Activated T-cell treated with anti-CD3 and anti-CD28 coated beads for 4 hours (primary cell): ENCODE results near the gene MAP3K12.
"Not testable (repeated sequence)": the region's sequence is repeated elsewhere in the genome, so short reads cannot be mapped to it uniquely, and the experiment has no call there.

Experiments used
- DNase-seq: peaks from one replicate; pipeline ENCODE4 v3.0.0-alpha.2; 2020

MAP3K12 gene

DNA sequence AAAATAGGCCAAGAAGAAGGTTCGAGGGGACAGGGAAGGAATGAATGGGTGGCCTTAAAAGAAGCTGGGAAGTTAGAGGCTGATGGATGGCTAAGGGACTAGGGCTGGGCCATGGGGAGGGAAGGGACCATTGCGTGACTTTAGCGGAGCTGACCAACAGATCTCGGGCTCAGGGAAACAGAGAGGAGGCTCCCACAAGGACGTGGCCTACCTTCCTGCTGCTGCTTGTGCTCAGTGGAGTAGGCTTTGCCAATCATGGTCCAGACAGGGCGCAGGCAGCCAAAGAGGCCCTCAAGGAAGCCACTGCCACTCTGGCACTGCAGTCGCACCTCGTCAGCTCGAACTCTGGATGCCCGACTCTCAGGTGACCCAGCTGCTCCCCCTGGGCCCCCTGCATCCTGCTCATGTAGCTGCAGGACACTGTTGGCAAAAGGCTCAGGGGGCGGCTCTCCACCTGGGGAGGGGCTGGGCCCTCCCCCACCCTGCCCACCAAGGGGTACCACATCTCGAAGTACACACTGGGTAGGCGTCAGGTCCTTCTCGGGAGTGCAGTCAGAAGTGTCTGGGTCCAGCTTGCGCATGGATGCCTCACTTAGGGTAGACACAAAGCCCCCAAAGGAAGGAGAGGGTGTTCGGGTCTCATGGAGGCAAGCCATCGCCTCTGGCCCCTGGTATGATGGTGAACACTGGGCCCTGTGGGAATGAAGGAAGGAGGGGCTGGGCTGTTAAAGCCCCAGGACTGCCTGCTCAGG, 12.3 kb downstream of the MAP3K12 start:
- no peak for DNase-seq

DNA sequence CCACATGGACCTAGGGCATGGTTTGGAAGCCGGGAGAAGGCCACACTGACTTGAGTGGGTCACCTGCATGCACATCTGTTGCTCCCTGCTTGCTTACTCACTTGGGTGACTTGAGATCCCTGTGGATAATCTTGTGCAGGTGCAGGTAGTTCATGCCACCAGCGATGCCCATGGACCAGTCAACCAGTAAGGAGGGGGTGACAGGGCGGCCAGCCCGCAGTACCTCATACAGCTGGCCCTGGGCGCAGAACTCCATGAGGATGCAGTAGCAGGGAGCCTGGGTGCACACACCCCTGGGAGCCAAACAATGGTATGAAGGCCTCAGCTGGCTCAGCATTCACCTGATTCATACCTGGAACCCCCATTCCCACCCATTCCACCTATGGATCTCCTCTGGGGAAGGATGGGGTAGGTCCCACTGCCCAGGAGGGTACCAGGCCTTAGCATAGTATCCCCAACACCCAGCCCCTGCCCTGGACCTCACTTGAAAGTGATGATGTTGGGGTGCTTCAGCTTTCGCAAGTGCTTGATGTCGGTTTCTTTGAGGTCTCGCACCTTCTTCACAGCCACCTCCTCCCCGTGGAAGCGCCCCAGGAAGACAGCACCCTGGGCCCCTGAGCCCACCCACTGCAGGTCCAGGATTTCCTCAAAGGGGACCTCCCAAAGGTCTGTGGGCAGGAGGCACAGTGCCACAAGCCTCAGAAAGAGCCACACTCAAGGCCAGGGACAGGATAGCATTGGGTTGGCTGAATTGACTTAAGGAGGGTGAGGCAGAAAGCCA, 13.1 kb downstream of the MAP3K12 start:
- DNase-seq, result no peak

DNA sequence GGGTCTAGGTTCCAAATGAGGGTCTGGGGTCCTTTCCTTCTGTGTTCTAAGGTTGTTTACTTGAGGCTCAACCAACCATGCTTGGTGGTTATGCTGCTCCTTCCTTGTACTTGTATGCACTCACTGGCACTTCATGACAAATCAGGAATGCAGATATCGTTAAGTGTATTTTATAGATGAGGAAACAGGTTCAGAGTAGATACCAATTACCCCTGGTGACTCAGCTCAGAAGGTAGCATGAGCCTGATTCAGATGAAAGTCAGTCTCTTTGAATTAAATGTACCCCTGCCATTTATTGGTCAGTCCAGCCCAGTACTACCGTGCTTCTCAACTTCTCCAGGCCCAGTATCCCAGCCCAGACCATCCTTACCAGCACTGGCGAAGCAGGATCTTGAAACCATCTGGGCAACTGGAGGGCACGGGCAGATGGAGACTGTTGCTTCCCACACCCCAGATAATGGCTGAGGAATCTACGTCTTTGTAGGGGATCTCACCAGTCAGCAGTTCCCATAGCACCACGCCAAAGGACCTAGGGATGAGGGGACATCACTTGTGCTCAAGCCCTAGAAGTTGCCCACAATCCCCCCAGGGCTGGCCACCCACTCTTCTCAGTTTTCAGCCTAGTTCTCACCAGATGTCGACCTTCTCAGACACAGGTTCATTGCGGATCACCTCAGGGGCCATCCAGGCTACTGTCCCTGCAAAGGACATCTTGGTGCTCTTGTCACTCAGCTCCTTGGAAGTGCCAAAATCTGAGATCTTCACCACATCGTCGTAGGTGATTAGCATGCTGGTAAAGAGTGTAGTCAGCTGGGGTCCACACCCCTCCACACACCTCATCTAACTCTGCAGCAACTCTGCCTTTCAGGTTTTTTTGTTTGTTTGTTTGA, 14.3 kb downstream of the MAP3K12 start:
- no peak for DNase-seq

DNA sequence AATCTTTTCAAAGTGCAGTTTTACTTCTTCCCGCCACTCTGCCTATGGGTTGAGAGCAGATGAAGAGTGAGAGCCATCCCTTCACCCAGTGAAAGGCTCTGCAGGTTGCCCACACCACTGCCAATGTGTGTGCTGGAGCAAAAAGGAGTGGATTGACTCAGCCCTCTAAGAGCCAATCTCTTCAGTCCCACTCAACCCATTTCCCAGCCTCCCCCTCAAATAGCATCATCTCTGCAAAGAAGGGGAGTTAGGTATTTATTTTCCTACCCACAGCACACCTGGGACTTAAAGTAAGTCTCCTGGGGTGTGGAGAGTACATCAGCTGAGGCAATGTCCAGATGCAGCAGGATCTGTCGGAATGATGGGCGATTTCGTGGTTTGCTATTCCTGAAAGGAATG, 15.3 kb downstream of the MAP3K12 start:
- DNase-seq, result no peak

DNA sequence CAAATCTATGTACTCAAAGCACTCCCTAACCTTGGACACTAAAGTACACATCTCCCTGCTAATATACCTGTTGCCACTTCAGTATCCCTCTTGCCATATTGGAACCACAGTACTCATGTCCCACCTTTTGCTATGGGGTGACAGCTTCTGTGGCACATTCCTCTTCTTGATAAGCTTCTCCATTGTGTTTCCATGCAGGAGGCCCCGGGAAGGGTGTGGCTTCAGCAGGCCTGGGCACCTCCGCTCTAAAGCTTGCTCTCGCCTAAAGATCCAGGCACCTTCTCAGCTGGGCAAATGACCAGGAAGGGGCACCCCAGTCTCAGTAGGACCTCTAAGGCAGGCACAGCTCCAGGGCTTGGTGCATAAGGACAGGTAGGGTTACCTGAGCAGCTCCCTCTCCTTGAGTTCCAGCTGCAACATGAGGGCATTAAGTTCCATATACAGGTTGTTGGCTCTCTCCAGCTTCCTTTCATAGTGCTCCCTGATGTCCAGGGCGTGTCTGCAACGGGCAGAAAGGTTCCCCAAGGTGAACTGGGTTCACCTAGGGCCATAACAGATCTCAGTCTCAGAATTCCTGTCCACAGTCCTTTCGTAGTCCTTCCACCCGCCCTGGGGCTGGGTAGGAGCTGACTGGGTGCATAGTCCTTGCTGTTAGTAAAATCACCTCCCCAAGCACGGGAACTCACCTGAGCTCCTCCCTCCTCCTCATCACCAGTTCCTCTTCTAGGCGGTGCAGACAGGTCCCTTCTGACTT, 15.9 kb downstream of the MAP3K12 start:
- no peak for DNase-seq

DNA sequence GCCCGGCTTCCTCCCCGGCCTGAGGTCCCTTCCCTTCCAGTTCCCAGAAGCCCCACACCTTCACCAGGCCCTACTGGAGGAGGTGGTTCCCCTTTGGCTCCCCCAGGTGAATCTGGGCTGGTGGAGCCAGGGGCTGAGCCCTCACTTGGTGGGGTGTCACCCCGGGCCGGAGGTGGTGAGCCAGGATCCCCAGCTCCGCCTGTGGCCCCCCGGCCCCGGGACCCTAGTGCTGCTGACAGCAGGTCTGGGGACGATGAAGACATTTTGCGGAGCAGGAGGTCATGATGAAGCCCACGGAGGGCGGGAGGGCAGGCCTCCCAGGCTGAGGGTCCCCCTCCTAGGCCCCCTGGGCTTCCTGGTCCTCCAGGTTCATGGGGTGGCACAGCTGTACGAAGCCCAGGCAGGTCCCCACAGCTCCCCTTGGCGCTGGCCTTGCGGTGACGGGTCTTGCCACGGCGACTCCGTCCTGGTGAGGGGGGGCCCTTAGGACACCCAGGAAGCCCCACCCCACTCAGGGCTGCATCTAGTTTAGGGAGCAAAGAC, 16.6 kb downstream of the MAP3K12 start:
- DNase-seq, result no peak

DNA sequence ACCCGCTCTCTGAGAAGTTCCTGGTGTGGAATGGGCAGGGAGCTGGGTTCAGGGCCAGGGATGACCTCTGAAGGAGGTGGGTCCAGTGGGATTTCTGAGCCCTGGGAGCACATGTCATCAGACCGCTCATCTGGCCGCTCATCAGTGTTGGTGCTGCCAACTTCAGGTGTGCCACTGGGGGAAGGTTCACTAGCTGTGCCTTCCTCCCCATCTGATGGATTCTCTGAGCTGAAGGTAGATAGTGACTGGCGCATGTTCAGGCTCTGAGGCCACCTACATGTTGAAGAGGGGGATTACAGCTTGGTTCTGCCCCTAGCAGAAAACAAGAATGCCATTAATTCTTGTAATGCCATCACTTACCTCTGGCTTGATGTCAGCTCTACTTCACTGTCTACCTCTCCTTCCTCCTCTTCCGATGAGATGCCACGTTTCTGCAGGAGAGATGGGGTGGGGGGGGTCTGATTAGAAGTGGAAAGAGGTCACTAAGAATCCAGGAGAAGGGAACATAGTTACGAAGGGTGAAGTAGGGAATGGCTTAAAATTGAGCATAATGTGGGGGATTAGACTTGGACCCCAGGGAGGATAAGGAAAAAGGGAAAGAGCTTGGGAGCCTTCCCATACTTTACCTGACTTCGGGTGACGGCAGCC, 17.2 kb downstream of the MAP3K12 start:
- DNase-seq, result no peak

DNA sequence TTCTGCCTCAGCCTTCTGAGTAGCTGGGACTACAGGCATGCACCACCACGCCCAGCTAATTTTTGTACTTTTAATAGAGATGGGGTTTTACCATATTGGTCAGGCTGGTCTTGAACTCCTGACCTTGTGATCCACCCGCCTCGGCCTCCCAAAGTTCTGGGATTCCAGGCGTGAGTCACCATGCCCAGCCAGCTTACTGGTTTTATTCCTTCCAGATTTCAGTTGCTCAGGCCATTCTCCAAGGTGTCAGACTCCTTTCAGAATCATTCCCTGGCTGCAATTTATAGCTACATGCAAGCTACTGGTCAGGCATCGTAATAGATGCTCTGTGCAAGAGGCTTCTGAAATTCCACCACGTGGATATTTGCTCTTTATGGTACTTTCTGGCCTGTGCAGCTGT, 17.8 kb downstream of the MAP3K12 start:
- DNase-seq, result not testable (repeated sequence)

DNA sequence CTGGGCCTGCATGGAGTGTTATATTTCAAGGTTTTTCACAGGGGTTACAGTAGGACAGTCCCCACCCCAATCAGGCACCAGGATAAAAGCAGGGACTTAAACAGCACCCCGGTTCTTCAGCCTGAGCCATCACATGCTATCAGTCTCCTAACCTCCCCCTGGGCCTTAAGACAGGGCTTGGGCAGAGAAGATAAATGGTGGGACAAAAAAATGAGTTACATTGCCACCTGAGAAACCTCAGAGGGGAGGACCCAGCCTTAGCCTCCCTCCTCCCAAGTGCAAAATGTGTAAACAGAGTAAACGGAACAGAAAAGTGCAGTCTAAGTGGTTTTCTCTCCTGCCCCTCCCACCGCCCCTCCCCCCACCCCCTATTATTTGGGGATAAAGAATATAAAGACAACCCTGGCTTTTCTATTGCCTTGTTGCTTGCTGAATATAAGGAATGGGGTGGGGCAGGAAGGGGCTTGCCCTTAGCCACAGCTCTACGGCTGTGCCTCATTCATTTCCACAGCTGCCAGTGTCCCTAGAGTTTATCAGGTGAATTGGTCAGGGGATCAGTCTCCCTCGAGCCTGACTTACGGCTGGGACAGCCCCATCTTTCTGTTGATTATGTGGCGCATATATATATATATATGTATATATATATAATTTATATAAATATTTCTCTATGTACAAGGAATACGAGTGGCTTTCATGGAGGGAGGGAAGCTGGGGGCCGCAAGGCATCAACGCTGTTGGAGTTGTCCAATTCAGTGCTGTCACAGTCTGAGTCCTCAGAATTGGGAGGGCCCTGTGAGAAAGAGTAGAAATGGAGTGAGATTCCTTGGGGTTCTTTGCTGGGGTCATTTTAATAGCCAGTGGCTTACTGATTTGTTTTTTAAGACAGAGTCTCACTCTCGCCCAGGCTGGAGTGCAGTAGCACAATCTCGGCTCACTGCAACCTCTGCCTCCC, 18.5 kb downstream of the MAP3K12 start:
- DNase-seq, result no peak

DNA sequence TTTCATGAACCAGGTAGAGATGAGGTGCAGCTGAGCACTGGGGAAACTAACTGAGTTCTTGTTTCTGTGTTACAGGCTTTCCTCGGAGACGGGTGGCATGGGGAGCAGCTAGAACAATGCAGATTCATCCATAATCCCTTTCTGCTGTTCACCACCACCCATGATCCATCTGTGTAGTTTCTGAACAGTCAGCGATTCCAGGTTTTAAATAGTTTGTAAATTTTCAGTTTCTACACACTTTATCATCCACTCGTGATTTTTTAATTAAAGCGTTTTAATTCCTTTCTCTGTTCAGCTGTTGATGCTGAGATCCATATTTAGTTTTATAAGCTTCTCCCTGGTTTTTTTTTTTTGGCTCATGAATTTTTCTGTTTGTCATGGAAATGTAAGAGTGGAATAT, 19.9 kb downstream of the MAP3K12 start:
- no peak for DNase-seq

DNA sequence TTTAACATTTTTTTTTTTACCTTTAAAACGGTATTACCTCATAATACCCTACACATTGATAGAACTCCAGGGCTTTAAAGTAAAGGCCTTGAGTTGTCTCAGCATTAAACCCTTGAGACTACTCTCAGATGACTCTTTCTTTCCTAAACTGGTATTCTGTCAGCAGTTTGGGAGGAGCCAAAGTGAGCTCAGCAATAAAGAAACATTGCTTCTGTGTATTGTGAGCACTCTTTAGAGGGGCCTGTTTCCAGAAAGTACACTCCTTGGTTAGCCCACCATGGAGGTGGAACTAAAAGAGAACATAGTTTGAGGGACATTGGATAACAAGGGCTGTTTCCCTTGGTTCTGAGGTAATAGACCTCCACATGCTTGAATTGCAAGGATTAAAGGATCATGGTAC, 20.4 kb downstream of the MAP3K12 start:
- no peak for DNase-seq

DNA sequence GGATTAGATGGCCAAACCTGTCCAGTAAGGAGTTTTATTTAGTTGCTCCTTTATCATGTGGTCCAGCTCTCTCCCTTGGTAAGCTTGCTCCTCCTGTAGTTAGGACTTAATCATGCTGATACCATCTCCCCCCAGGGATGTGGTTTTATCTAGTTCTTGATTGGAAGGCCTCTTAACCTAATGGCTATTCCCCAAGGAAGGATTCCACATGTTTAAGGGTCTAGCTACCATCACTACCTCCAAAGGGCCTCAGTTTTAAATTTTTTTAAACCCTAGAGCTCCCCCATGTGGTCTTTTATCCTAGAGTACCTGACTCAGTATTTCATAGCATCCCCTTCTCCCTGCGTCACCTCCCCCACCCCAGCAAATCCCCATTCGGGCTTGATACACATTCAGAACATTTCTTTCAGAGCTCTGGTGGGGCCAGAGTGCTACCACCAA, 22.5 kb downstream of the MAP3K12 start:
- no peak for DNase-seq

DNA sequence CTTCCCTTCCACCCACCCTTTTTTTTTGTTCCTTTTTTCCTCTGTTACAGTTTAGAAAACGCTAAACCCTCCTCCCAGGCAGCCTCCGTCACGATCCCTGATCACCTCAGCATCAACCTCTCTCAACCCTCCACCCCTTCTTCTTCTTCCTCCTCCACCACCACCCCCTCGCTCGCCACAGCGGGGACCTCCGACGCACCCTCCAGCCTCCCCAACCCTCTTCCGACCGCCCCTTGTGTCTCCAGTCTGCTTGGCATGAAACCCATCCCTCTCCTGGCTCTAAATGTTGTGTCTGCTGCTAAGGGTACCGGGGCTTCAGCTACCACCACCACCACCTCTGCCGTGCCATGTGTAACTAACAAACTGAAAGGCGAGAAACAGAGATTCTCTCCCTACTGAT, 24.4 kb downstream of the MAP3K12 start:
- no peak for DNase-seq

DNA sequence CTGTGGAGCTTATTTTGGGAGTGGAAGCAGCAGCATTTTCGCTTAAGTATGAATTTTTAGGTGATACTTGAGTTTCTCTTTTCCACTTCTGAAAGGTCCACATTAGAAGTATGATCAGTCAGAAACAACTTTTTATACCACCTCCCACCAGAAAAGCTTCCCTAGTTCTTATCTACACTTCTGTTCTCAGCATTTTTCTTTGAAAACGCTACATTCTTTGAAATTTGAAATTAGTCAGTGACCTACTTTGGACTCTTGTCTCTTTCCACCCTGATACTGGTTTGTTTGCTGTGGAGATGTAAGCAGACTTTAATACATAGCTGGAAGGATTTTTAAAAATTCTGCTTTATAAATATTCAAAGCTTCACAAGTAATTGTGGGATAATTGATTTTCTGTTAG, 25.2 kb downstream of the MAP3K12 start:
- no peak for DNase-seq

DNA sequence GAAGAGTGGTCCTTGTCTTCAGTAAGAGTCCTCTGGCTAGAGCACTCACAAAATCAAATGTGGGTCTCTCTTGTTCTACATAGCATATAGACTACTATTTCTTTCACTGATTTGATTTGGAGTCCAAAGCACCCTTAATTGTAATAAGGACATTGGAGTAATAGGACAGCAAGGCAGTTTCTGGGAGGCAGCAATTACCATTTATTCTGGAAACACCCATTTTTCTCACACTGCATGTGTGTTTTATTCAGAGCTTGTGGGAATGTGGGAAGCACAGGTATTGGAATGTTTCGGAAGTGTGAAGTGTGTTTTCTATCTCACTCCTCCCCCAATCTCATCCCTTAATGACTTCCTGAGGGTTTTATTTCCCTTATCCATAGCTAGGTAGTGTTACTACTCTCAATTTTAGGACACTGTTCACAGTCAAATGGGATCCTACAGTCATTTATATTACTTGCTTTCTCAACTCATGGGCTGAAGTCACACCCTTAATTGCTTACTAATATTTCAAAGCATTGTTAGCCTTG, 27.1 kb downstream of the MAP3K12 start:
- no peak for DNase-seq

DNA sequence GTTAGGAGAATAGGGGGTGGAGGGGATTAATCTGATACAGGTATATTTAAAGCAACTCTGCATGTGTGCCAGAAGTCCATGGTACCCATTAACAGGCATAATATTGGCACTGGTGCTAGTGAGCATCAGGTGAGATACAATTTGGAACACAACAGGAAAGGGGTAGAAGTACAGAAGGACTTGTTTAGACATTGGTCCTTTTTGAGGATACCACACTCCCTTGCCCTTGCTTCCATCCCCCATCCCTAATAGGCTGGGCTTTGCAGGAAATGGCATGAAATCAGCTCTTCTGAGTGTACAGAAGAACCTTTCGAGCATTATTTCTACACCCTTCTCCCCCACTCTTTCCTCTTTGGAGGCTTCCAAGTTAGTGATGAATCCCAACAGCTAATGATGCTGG, 31.0 kb downstream of the MAP3K12 start:
- DNase-seq, result no peak

DNA sequence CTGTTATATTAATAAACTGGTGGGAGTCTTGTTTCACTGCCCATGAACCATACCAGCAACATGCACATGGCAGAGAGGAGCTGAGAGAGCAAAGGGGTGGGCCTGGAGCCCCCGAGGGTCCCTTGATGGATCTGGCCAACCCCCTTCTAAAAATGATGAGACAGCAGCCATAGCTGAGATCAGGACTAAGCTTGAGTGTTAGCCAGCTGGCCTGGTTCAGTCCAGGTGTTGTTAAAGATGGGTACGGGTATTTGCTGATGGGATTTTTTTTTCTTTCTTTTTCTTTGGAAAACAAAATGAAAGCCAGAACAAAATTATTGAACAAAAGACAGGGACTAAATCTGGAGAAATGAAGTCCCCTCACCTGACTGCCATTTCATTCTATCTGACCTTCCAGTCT, 31.4 kb downstream of the MAP3K12 start:
- DNase-seq, result no peak

DNA sequence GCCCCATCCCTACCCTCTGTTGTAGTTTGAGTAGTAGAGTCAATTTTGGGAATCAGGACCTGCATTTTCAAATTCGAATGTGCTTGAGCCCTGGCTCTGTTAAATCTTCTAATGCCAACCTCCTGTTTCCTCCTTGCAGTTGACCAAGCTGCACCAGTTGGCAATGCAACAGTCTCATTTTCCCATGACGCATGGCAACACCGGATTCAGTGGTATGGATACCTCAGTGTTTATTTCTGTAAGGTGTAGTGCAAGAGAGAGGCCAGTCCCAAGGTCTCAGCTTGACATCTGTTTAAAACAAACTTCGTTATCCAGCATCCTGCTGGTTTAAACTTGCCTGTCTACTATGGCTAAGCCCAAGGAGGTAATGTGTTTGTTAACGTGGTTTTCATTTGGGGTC, 32.2 kb downstream of the MAP3K12 start:
- no peak for DNase-seq

DNA sequence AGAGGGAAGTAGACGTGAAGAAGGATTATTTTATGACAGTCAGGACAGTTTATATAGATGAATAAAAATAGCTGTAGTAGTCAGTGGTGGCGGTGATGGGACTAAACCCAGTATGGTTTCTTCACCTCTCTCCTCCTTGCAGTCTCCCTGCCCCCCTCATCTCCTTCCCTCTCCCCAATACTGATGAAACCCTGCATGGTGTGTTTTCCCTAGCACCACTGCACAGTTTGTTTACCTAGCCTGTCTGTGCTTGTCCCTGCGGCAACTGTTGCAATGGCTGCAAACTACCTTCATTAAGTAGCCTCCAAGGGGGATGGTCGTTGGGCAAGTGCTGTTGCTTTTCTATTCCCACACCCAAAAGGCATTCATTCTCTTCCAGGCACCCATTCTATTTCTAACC, 32.6 kb downstream of the MAP3K12 start:
- DNase-seq, result no peak

DNA sequence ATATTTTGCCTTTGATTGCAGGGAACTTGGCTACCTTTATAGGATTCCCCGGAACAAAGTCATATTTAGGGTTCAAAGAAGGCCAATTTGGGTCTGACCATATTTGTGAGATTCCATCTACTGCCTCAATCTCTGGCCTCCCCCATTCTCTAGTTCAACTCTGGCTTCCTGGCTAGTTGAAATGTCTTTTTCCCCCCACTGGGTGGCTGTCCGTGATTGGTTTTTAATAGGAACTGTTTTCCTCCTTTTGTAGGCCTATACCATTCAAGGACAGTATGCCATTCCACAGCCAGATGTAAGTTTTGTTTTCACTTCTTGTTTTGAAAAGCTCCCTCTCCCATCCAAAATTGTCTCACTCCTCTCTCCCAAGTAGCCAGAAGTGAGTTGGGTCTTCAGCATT, 33.6 kb downstream of the MAP3K12 start:
- no peak for DNase-seq
